Activated CD8-positive, alpha-beta memory T cell treated with anti-CD3 and anti-CD28 coated beads for 48 hours (primary cell): ENCODE results near the gene LRRTM2.
"Not testable (repeated sequence)": the region's sequence is repeated elsewhere in the genome, so short reads cannot be mapped to it uniquely, and the experiment has no call there.

Source experiments
- DNase-seq, 3 experiments: peaks; one replicate each; pipeline ENCODE4 v3.0.0-alpha.2; 2020; ENCODE audit warnings: low read depth in 2 of 3, low spot score in 2 of 3

Gene LRRTM2

GRCh38 chr5:138840103-138840502 is 35.0 kb downstream of the LRRTM2 start:
- DNase-seq, result no peak

- no peak for DNase-seq
Measured at GRCh38 chr5:138837160-138837559, 38.0 kb downstream of the LRRTM2 start.

GRCh38 chr5:138834853-138835252 is 40.3 kb downstream of the LRRTM2 start:
- not testable (repeated sequence) for DNase-seq

GRCh38 chr5:138833726-138834480 is 41.2 kb downstream of the LRRTM2 start:
- no peak for DNase-seq

GRCh38 chr5:138833080-138833479 is 42.1 kb downstream of the LRRTM2 start:
- DNase-seq, result no peak

GRCh38 chr5:138832218-138832617 is 42.9 kb downstream of the LRRTM2 start:
- DNase-seq, result no peak

GRCh38 chr5:138831703-138832102 is 43.4 kb downstream of the LRRTM2 start:
- DNase-seq, result no peak

- DNase-seq, result no peak
Measured at GRCh38 chr5:138829341-138829740, 45.8 kb downstream of the LRRTM2 start.

- no peak for DNase-seq
Measured at GRCh38 chr5:138828556-138828955, 46.6 kb downstream of the LRRTM2 start.

- DNase-seq, result no peak
Measured at GRCh38 chr5:138824924-138825863, 49.9 kb downstream of the LRRTM2 start.

GRCh38 chr5:138824516-138824915 is 50.6 kb downstream of the LRRTM2 start:
- no peak for DNase-seq

- DNase-seq, result no peak
Measured at GRCh38 chr5:138820695-138821094, 54.4 kb downstream of the LRRTM2 start.

GRCh38 chr5:138819081-138819480 is 56.1 kb downstream of the LRRTM2 start:
- DNase-seq, result no peak
